ENCODE measurements around the gene UBQLN1.

The UBQLN1 gene

DNA sequence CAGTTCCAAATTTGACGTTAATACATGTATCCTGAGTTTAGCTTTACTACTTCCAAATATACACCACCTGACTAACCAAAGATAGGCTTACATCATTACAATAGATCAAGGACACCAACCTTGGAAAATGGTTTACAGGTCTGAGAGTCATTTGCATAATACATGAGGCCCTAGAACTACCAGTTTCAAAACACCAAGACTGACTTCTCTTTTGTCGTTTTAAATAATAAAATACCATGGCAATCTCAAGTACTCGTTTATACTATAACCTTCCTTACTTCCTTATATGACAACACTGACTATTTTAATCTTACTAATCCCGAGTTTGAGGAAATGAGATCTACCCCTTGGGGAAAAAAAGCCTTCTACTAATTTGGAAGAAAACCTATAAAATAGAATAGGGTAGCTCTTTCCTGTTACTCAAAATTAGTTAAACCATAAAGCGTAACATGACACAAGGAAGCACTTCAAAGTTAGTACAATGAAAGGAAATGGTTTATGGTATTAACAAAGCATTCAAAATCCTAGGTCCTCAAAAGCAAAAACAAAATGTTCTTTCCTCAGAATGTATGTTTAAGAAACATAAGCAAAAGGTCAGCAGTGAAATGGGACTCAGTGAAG, 42.1 kb downstream of the UBQLN1 start:
- Histone ChIP-seq H3K9me3 (no peaks in the 10 kb centered on the region), H4K20me1 (peaks cover 45% of the 10 kb centered on the region), H3K4me2 (peak overlapping the region; percentile 64), H3K9ac (no peak overlapping the region), H3K36me3 (peaks cover 74% of the 10 kb centered on the region), H3K27ac (peak overlapping the region; percentile 38; the same call in 1 of the 2 replicates), H3K4me1 (peaks cover 24% of the 10 kb centered on the region), H3K4me3 (no peak overlapping the region), H3K27me3 (no peaks in the 10 kb centered on the region)
- no peak for TF ChIP-seq Cebpa-rat (IDR thresholded peaks at IDR 0.05)

DNA sequence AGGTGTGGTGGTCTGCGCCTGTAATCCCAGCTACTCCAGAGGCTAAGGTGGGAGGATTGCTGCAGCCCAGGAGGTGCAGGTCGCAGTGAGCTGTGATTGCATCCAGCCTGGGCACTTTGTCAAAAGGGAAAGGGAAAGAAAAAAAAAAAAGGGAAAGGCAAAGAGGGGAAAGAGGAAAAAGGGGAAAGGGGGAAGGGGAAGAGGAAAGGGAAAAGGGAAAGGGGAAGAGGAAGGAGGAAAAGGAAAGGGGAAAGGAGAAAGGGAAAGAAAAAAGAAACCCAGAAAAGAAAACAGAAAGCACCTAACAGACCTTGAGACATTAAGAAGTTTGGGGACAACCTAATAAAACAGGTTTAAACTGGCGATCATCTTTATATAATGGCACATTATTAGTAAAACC, 44.8 kb downstream of the UBQLN1 start:
- H3K4me1 ChIP-seq, result peaks cover 24% of the 10 kb centered on the region
- TF ChIP-seq Cebpa-rat (IDR thresholded peaks at IDR 0.05), result no peak
- peaks cover 30% of the 10 kb centered on the region for H4K20me1 ChIP-seq
- no peak overlapping the region for H3K4me3 ChIP-seq
- no peak overlapping the region for H3K4me2 ChIP-seq
- H3K27ac ChIP-seq, result no peak overlapping the region
- H3K9ac ChIP-seq, result no peak overlapping the region
- H3K36me3 ChIP-seq, result peaks cover 75% of the 10 kb centered on the region
- H3K27me3 ChIP-seq, result no peaks in the 10 kb centered on the region
- no peaks in the 10 kb centered on the region for H3K9me3 ChIP-seq

DNA sequence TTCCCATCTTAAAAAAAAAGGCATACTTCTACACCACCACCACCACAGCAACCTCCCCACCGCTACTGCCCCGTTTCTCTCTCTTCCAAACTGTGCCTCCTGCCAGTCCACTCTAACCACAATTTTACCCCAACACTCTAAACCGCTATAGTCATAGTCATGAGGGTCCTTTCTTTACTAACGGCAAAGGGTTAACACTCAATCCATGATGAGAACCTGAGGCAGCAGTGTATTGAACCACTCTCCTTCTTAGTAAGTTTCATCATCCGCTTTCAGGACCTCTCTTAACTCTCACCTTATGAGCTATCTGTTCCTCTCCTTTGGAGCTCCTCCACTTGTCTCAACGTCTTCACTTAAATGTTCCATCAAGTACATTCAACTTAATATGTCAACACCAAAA, 50.8 kb downstream of the UBQLN1 start:
- Histone ChIP-seq H3K27ac (no peak overlapping the region), H3K9ac (no peak overlapping the region), H4K20me1 (no peaks in the 10 kb centered on the region), H3K27me3 (no peaks in the 10 kb centered on the region), H3K9me3 (peaks cover 19% of the 10 kb centered on the region), H3K4me3 (no peak overlapping the region), H3K4me1 (no peaks in the 10 kb centered on the region), H3K36me3 (peaks cover 98% of the 10 kb centered on the region), H3K4me2 (no peak overlapping the region)
- no peak for TF ChIP-seq Cebpa-rat (IDR thresholded peaks at IDR 0.05)

DNA sequence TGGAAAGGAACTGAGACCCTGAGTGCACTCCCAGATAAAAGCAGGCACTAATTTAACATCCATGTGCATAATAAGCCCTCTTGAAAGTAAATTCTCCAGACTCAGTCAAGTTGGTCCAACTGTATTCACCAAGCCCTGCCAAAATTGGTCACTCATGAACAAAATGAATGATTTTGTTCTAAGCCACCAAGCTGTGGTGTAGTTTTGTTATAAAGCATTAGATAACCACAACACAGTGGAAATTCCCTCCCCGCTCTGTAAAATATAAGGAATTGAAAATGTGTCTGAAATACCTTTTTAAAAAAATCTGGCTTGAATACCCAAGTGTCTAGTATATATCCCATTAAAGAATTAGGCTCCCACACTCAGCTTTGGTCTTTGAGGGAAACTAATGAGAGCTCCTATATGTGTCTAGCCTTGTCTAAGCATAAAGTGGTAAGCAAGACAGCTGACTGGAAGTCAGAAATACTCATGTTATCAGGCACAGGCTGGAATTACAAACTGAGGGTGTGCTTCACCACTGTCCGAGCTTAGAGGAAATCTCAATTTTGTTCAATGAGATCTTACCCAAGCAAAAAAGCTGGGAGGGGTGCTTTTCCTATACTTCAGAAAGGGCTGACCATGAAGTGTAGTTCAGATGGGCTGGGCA, 51.6 kb downstream of the UBQLN1 start:
- Histone ChIP-seq H4K20me1 (no peaks in the 10 kb centered on the region), H3K4me1 (no peaks in the 10 kb centered on the region), H3K27me3 (no peaks in the 10 kb centered on the region), H3K9me3 (peaks cover 26% of the 10 kb centered on the region), H3K9ac (no peak overlapping the region), H3K36me3 (peaks cover 98% of the 10 kb centered on the region), H3K4me2 (no peak overlapping the region), H3K4me3 (no peak overlapping the region), H3K27ac (no peak overlapping the region)
- TF ChIP-seq Cebpa-rat (IDR thresholded peaks at IDR 0.05), result no peak

DNA sequence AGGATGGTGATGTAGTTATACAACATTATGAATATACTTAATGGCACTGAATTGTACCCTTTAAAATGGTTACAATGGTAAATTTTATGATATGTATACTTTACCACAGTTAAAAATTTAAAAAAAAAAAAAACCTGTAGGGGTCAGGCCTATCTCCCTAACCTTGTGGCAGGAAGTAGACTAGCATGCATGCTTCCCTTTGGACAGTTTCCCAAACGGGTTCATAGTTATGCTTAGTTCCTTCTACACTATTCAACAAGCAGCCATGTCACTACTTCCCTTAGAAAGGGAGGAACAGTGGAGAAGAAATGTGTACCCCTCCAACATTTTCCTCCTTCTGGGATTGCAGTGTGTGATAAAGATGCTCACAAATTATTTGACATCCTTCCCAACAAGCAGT, 52.3 kb downstream of the UBQLN1 start:
- Histone ChIP-seq H4K20me1 (no peaks in the 10 kb centered on the region), H3K4me1 (no peaks in the 10 kb centered on the region), H3K4me2 (no peak overlapping the region), H3K36me3 (peaks cover 99% of the 10 kb centered on the region), H3K9me3 (peaks cover 26% of the 10 kb centered on the region), H3K27me3 (no peaks in the 10 kb centered on the region), H3K9ac (no peak overlapping the region), H3K27ac (no peak overlapping the region), H3K4me3 (no peak overlapping the region)
- no peak for TF ChIP-seq Cebpa-rat (IDR thresholded peaks at IDR 0.05)

DNA sequence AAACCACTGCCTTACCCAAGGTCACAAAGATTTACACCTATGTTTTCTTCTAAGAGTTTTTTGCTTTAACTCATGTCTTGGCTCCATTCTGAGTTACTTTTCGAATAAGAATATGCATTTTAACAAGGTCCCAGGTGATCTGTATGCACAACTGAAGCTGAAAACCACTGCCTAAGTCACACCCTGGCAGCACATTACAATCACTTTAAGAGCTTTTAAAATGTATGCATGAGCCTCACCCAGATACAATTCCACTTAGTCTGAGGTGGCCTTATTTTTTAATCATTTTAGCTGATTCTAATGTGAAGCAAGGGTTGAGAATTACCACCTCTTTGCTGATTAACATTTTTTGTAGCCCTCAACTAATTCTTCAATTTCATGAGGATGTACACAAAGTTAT, 55.3 kb downstream of the UBQLN1 start:
- TF ChIP-seq Cebpa-rat (IDR thresholded peaks at IDR 0.05), result no peak
- Histone ChIP-seq H3K36me3 (peaks cover 88% of the 10 kb centered on the region), H3K9me3 (peaks cover 26% of the 10 kb centered on the region), H3K4me3 (no peak overlapping the region), H3K27me3 (no peaks in the 10 kb centered on the region), H3K4me2 (no peak overlapping the region), H4K20me1 (no peaks in the 10 kb centered on the region), H3K9ac (no peak overlapping the region), H3K4me1 (peaks cover 12% of the 10 kb centered on the region; the same call in 1 of the 2 replicates), H3K27ac (no peak overlapping the region)

DNA sequence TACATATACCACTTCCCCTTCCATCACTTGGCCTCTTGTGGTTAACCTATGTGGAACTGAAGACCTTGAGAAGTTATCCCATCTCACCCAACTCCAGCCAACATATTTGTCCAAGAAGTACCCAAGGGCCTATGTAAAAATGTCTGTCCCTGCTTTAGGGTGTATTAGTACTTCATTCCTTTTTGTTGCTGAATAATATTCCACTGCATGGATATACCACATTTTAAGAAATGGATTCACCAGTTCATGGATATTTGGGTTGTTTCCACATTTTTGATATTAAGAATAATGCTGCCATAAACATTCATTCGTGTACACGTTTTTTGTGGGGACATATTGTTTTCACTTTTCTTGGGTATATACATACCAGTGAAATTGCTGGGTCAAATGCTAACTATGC, 56.2 kb downstream of the UBQLN1 start:
- Histone ChIP-seq H3K27me3 (no peaks in the 10 kb centered on the region), H3K4me1 (peaks cover 12% of the 10 kb centered on the region; the same call in 1 of the 2 replicates), H3K9me3 (peaks cover 26% of the 10 kb centered on the region), H3K4me2 (no peak overlapping the region), H3K4me3 (no peak overlapping the region), H4K20me1 (no peaks in the 10 kb centered on the region), H3K9ac (no peak overlapping the region), H3K36me3 (peaks cover 84% of the 10 kb centered on the region), H3K27ac (no peak overlapping the region)
- no peak for TF ChIP-seq Cebpa-rat (IDR thresholded peaks at IDR 0.05)

DNA sequence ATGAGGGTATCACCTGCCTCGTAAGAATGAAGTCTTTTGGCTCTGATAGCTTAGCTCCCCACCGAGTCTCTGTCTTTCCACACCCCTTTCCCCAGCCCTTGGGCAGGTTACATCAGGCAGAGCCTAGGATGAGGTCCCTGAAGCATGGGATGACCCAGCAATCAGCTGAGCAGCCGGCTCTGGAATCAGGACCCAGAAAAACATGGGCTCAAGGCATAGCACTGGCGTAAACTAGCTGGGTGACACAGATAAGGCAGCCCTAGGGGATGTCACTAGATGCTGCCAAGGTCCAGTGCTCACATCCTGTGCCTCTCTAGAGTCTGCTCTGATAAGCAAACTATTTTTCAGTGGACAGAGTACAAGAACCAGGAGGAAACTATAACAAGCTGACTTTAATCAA, 58.2 kb downstream of the UBQLN1 start:
- Histone ChIP-seq H3K9me3 (peaks cover 23% of the 10 kb centered on the region), H3K9ac (no peak overlapping the region), H3K4me1 (peaks cover 12% of the 10 kb centered on the region; the same call in 1 of the 2 replicates), H3K27ac (no peak overlapping the region), H3K27me3 (no peaks in the 10 kb centered on the region), H3K4me3 (no peak overlapping the region), H4K20me1 (no peaks in the 10 kb centered on the region), H3K36me3 (peaks cover 71% of the 10 kb centered on the region), H3K4me2 (no peak overlapping the region)
- TF ChIP-seq Cebpa-rat (IDR thresholded peaks at IDR 0.05), result no peak

DNA sequence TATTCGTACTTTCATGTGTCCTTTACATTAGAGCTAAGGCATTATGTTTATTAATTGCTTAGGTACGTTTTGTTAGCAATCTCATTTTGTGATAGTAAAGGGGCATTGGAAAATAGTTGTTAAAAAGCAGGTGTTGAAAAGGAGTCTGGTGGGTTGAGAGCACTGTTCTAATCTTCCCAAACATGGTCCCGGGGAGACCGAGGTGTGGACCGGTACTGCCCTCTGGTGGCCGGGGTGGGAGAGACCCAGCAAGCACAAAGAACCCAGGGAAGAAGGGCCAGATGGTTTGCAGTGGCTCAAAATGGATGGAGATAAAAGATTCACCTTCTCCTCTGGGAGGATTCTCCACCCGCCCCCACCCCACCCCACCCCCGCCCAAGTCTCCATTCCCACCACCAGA, 58.7 kb downstream of the UBQLN1 start:
- no peak for TF ChIP-seq Cebpa-rat (IDR thresholded peaks at IDR 0.05)
- H3K27me3 ChIP-seq, result no peaks in the 10 kb centered on the region
- no peaks in the 10 kb centered on the region for H4K20me1 ChIP-seq
- no peak overlapping the region for H3K9ac ChIP-seq
- H3K4me2 ChIP-seq, result no peak overlapping the region
- peaks cover 66% of the 10 kb centered on the region for H3K36me3 ChIP-seq
- no peak overlapping the region for H3K27ac ChIP-seq
- H3K4me3 ChIP-seq, result no peak overlapping the region
- peaks cover 12% of the 10 kb centered on the region; the same call in 1 of the 2 replicates for H3K4me1 ChIP-seq
- peaks cover 20% of the 10 kb centered on the region for H3K9me3 ChIP-seq

DNA sequence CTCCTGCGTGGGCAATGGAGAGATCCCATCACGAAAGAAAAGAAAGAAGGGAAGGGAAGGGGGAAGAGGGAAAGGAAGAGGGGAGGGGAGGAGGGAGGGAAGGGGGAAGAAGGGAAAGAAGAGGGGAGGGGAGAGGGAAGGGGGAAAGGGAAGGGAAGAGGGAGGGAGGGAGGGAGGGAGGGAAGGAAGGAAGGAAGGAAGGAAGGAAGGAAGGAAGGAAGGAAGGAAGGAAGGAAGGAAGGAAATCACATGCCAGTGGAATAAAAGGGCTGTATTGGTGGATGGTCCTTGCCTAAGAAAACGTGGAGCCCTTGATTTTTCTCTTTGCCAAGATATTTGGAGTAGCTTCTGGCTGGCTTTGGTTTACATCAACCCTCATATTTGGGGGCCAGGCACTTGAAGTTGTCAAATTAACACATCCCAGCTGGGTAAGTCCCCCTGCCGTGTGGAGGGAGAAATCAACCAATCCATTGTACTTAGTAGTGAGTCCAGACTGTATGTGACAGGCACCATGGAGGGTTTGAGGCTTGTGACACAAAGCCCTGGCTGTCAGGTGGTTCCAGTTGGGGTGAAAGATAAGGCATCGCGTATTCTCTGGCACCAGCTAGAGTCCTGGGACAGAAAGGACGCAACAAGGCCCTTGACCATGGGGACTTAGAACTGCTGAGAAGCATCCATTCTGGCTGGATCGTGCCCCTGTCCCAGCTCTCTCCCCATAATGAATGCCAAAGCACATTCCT, 61.1 kb downstream of the UBQLN1 start:
- H3K4me1 ChIP-seq, result peaks cover 12% of the 10 kb centered on the region; the same call in 1 of the 2 replicates
- H3K27me3 ChIP-seq, result no peaks in the 10 kb centered on the region
- TF ChIP-seq Cebpa-rat (IDR thresholded peaks at IDR 0.05), result no peak
- peaks cover 4% of the 10 kb centered on the region; the same call in 1 of the 2 replicates for H3K9me3 ChIP-seq
- no peak overlapping the region for H3K4me2 ChIP-seq
- no peak overlapping the region for H3K27ac ChIP-seq
- no peak overlapping the region for H3K4me3 ChIP-seq
- no peak overlapping the region for H3K9ac ChIP-seq
- no peaks in the 10 kb centered on the region for H4K20me1 ChIP-seq
- peaks cover 42% of the 10 kb centered on the region for H3K36me3 ChIP-seq

Data from BLaER1 (cell line).